ENCODE results near the gene UBE2N.

GRCh38 chr12:93440043-93440835 lies 1.5 kb downstream of the UBE2N start:
- TF ChIP-seq REST (IDR thresholded peaks at IDR 0.05; ENCODE audit: insufficient replicate concordance, low read depth) (no peak), POLR2AphosphoS5 (IDR thresholded peaks at IDR 0.05; ENCODE audit: low read depth) (no peak)
